Measurements from ENCODE around the gene PLXNA1. TPM values are rescaled to one million over a fixed set of nuclear protein-coding genes. Genes with fewer than 3 reads are reported as not detected.

Gene PLXNA1
- total and polyA plus RNA-seq, 2 of the 8 experiments (the other 6 are each of a cell fraction or from before 2014, with no cell fraction given) = 47.5 to 54.9 TPM

- no peak for TF ChIP-seq CHD7 (IDR thresholded peaks at IDR 0.05; ENCODE audit: insufficient replicate concordance, low read length)
- no peak for TF ChIP-seq CTBP2 (IDR thresholded peaks at IDR 0.05; ENCODE audit: borderline replicate concordance, insufficient read depth, insufficient read length, low read length)
- TF ChIP-seq RNF2 (IDR thresholded peaks at IDR 0.05; ENCODE audit: borderline replicate concordance, low read depth, low read length, missing control alignments, poor library complexity, severe bottlenecking) = no peak
- TF ChIP-seq GTF2F1 (IDR thresholded peaks at IDR 0.05; ENCODE audit: borderline replicate concordance, low read depth, low read length) = no peak
- TF ChIP-seq FOSL1 (IDR thresholded peaks at IDR 0.05; ENCODE audit: insufficient read depth, low read depth, low read length) = no peak
- TF ChIP-seq RBBP5 (IDR thresholded peaks at IDR 0.05; ENCODE audit: borderline replicate concordance, low read depth, low read length) = no peak
- no peak for TF ChIP-seq JUN (IDR thresholded peaks at IDR 0.05; ENCODE audit: low read depth, low read length)
- TF ChIP-seq SIX5 (IDR thresholded peaks at IDR 0.05; ENCODE audit: low read depth, low read length) = no peak
- no peak for TF ChIP-seq PHF8 (conservative IDR thresholded peaks at IDR 0.05; ENCODE audit: low read depth, low read length)
- no peak for TF ChIP-seq HDAC6 (IDR thresholded peaks at IDR 0.05; ENCODE audit: low read depth, low read length)
Observed at GRCh38 chr3:127018306-127018828, 35.5 kb downstream of the PLXNA1 start (continued).

Measured in H1 (cell line).